ENCODE measurements around the gene C4orf54.

- TF ChIP-seq RAD21 (conservative IDR thresholded peaks at IDR 0.05) (no peak), CTCF (IDR thresholded peaks at IDR 0.05; ENCODE audit: poor library complexity, severe bottlenecking) (no peak)
Measured at GRCh38 chr4:99679204-99679603, 21.6 kb upstream of the C4orf54 start.
